GM12872 (cell line): ENCODE results near the gene LGALS14.
A peak's percentile ranks its signal among the peaks of the same experiment; 100 is the strongest.

Experiments
- TF ChIP-seq, protein P1 (sequence below): IDR thresholded peaks from 3 replicates; pipeline ENCODE4 v1.5.1; 2011; ENCODE audit warnings: low read depth, mild to moderate bottlenecking, low read length, moderate library complexity; ENCODE audit not compliant: insufficient read depth

The LGALS14 gene

DNA sequence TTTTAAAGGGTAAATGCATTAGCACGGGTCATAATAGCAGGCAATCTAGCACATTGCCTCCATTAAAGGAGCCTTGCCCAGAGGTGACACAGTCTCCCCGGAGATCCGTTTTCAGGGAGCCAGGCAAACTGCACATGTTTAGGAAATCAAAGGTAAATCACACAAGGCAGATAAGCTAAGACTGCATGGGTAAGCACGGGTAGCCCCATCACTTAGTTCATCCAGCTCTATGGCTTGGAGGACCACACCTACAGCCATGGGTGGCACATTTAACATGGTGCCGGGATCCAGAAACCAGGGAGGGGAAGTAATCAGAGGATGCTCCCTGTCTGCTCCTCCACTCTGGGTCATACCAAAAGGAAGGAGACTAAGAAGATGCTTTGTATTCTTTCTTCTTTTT is 31.8 kb upstream of the LGALS14 start:
- TF ChIP-seq, protein P1, sequence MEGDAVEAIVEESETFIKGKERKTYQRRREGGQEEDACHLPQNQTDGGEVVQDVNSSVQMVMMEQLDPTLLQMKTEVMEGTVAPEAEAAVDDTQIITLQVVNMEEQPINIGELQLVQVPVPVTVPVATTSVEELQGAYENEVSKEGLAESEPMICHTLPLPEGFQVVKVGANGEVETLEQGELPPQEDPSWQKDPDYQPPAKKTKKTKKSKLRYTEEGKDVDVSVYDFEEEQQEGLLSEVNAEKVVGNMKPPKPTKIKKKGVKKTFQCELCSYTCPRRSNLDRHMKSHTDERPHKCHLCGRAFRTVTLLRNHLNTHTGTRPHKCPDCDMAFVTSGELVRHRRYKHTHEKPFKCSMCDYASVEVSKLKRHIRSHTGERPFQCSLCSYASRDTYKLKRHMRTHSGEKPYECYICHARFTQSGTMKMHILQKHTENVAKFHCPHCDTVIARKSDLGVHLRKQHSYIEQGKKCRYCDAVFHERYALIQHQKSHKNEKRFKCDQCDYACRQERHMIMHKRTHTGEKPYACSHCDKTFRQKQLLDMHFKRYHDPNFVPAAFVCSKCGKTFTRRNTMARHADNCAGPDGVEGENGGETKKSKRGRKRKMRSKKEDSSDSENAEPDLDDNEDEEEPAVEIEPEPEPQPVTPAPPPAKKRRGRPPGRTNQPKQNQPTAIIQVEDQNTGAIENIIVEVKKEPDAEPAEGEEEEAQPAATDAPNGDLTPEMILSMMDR: no peak

DNA sequence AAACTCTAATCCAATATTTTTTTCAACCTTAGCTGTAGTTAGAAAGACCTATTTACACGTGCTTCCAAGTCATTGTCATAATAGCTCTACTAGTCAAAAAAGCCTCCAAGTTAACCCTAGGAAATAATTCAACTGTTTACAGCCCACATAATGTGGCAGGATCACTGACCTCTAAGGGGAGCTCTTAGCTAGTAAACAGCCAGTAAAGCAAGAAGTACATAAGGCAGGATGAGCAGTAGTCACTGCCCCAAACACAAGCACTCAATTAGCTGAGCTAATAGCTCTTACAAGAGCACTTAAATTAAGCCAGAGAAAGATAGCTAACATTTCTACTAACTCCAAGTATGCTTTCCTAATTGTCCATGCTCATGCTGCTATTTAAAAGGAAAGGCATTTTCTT is 30.4 kb upstream of the LGALS14 start:
- TF ChIP-seq, protein P1: peak; percentile 49

GRCh38 chr19:39676004-39676403 is 28.3 kb upstream of the LGALS14 start:
- TF ChIP-seq, protein P1: no peak

GRCh38 chr19:39677961-39678889 is 26.1 kb upstream of the LGALS14 start:
- TF ChIP-seq, protein P1: no peak

GRCh38 chr19:39679056-39679790 is 25.1 kb upstream of the LGALS14 start:
- TF ChIP-seq, protein P1: no peak

- TF ChIP-seq, protein P1: no peak
These were observed 24.5 kb upstream of the LGALS14 start for GRCh38 chr19:39679791-39680168.

GRCh38 chr19:39680593-39680992 is 23.7 kb upstream of the LGALS14 start:
- TF ChIP-seq, protein P1: no peak
